Activated B cell treated with CpG ODN at 0.5 μM for 24 hours (primary cell): ENCODE measurements around the gene PCID2. TPM values are rescaled to one million over a fixed set of nuclear protein-coding genes. Genes with fewer than 3 reads are reported as not detected.

Experiments used
- ATAC-seq: fragments of 200-7000 bp; cut with Tn5 transposase; one replicate; pipeline ENCODE4 v1.10.0; 2021; ENCODE audit warnings: low read depth, mild to moderate bottlenecking, moderate library complexity
- CTCF ChIA-PET: fragments of 350-600 bp; sonication (Branson Sonifier 250); formaldehyde crosslinking; loops from one replicate; lab custom pipeline; 2021; ENCODE audit warnings: antibody characterized with exemption; lab: Charles Lee
- POLR2A ChIA-PET: fragments of 350-600 bp; sonication (Branson Sonifier 250); formaldehyde crosslinking; loops from one replicate; lab custom pipeline; 2021; ENCODE audit warnings: antibody characterized with exemption; lab: Charles Lee
- DNase-seq: peaks from one replicate; pipeline ENCODE4 v3.0.0; 2022
- H3K27ac Mint-ChIP-seq: one replicate; pipeline ENCODE4 v1.8.0; 2020; ENCODE audit warnings: mixed read lengths
- H3K27me3 Mint-ChIP-seq: one replicate; pipeline ENCODE4 v1.8.0; 2021; ENCODE audit warnings: mixed read lengths
- H3K36me3 Mint-ChIP-seq: one replicate; pipeline ENCODE4 v1.8.0; 2021; ENCODE audit warnings: low read depth, mixed read lengths
- H3K4me1 Mint-ChIP-seq: one replicate; pipeline ENCODE4 v1.8.0; 2021; ENCODE audit warnings: mixed read lengths
- H3K4me3 Mint-ChIP-seq: one replicate; pipeline ENCODE4 v1.8.0; 2020; ENCODE audit warnings: mild to moderate bottlenecking, mixed read lengths
- H3K9me3 Mint-ChIP-seq: one replicate; pipeline ENCODE4 v1.8.0; 2020; ENCODE audit warnings: mixed read lengths
- CTCF ChIP-seq: fragments of 200-600 bp; IDR thresholded peaks from one replicate; pipeline ENCODE4 v1.8.0; 2022; ENCODE audit warnings: antibody characterized with exemption, mild to moderate bottlenecking
- intact Hi-C: fragments of 100-400 bp; cut with micrococcal nuclease; formaldehyde crosslinking; loops from one replicate; pipeline ENCODE4 v1.15.1; 2024
- total RNA-seq: library from RNA; stranded (reverse); gene quantifications from 2 replicates; pipeline ENCODE4 v1.2.3, GENCODE V29; 2022

PCID2 gene
- total RNA-seq, 1 donor from 2014 or later = 43.1 TPM

GRCh38 chr13:113155201-113155600 is 53.3 kb downstream of the PCID2 start:
- intact Hi-C loops = loop anchor here (10.0 kb wide), 1 partner anchor 210 kb away; no protein-coding TSS in a partner anchor
- ChIA-PET CTCF (no interaction called here), POLR2A (interaction anchor here (1.1 kb wide), 1 partner anchor 54 kb away, joined by 8 read pairs; the partner anchor contains the start of genes CUL4A and PCID2)
- Mint-ChIP-seq H3K9me3 (peaks cover 13% of the 10 kb centered on the region), H3K4me3 (no peak overlapping the region), H3K4me1 (peaks cover 19% of the 10 kb centered on the region), H3K27me3 (peaks cover 11% of the 10 kb centered on the region), H3K27ac (no peak overlapping the region), H3K36me3 (no peaks in the 10 kb centered on the region)
- DNase-seq (no peak), ATAC-seq (no peak)
- TF ChIP-seq CTCF = no peak

- DNase-seq (peak; percentile 50), ATAC-seq (peak; percentile 85)
- peak overlapping the region; percentile 84 for H3K4me3 Mint-ChIP-seq
- ChIA-PET CTCF (no interaction called here), POLR2A (interaction anchor here (1.0 to 1.1 kb wide), 2 partner anchors 55 to 56 kb away, joined by 3 to 8 read pairs; partner anchors contain the start of genes CUL4A and PCID2)
- H3K27me3 Mint-ChIP-seq = peaks cover 12% of the 10 kb centered on the region
- intact Hi-C loops = loop anchor here (1.0 to 10.0 kb wide), 4 partner anchors 54 to 336 kb away; partner anchors contain the start of genes DCUN1D2 and PCID2
- H3K36me3 Mint-ChIP-seq = no peaks in the 10 kb centered on the region
- peaks cover 13% of the 10 kb centered on the region for H3K9me3 Mint-ChIP-seq
- no peak for TF ChIP-seq CTCF
- H3K27ac Mint-ChIP-seq = peak overlapping the region; percentile 63
- H3K4me1 Mint-ChIP-seq = peaks cover 19% of the 10 kb centered on the region
These were observed 54.4 kb downstream of the PCID2 start for GRCh38 chr13:113153810-113154748.

GRCh38 chr13:113152984-113153809 is 55.3 kb downstream of the PCID2 start:
- no peak for TF ChIP-seq CTCF
- CTCF ChIA-PET = no interaction called here
- POLR2A ChIA-PET = interaction anchor here (1.0 kb wide), 1 partner anchor 57 kb away, joined by 3 read pairs; no protein-coding TSS in a partner anchor
- peak; percentile 41 for DNase-seq
- intact Hi-C loops = loop anchor here (1.0 to 10.0 kb wide), 4 partner anchors 55 to 261 kb away; partner anchors contain the start of genes LAMP1 and PCID2
- Mint-ChIP-seq H3K9me3 (peaks cover 13% of the 10 kb centered on the region), H3K27me3 (peaks cover 12% of the 10 kb centered on the region), H3K4me1 (peaks cover 19% of the 10 kb centered on the region), H3K4me3 (peak overlapping the region; percentile 84), H3K27ac (peak overlapping the region; percentile 63), H3K36me3 (no peaks in the 10 kb centered on the region)
- peak; percentile 26 for ATAC-seq

GRCh38 chr13:113152691-113152983 is 55.8 kb downstream of the PCID2 start:
- H3K27ac Mint-ChIP-seq = no peak overlapping the region
- intact Hi-C loops = loop anchor here (1.0 to 10.0 kb wide), 3 partner anchors 145 to 260 kb away; partner anchors contain the start of gene LAMP1
- ChIA-PET POLR2A (no interaction called here), CTCF (no interaction called here)
- no peak for DNase-seq
- peaks cover 19% of the 10 kb centered on the region for H3K4me1 Mint-ChIP-seq
- H3K36me3 Mint-ChIP-seq = no peaks in the 10 kb centered on the region
- peaks cover 13% of the 10 kb centered on the region for H3K27me3 Mint-ChIP-seq
- TF ChIP-seq CTCF = no peak
- H3K9me3 Mint-ChIP-seq = peaks cover 13% of the 10 kb centered on the region
- H3K4me3 Mint-ChIP-seq = peak overlapping the region; percentile 74
- ATAC-seq = no peak
